NOMO-1 (cell line): ENCODE measurements around the gene CEP20.

Experiments
- DNase-seq, 2 experiments: peaks; one replicate each; lab custom pipeline; 2025; ENCODE audit not compliant: unreplicated experiment in 2 of 2; lab: John Stamatoyannopoulos, UW

CEP20 gene

DNA sequence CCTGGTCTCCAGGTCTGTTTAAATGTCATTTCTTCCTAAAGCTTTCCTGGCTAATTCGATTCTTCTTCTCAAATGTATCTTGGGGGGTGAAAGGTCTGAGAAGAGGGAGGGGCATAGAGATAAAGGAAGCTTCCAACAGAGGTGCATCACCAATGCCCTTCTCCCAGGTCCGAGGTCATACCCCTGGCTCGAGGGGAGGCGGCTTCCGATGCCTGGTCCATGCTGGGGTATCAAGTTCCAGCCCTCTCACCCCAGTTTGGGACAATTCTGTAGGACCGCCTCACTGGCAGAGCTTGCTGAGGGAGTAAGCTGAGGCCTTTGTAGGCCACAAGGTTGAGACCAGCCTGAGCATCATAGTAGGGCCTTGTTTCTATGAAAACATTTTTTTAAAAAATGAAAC lies 10.3 kb upstream of the CEP20 start:
- DNase-seq, result no peak

DNA sequence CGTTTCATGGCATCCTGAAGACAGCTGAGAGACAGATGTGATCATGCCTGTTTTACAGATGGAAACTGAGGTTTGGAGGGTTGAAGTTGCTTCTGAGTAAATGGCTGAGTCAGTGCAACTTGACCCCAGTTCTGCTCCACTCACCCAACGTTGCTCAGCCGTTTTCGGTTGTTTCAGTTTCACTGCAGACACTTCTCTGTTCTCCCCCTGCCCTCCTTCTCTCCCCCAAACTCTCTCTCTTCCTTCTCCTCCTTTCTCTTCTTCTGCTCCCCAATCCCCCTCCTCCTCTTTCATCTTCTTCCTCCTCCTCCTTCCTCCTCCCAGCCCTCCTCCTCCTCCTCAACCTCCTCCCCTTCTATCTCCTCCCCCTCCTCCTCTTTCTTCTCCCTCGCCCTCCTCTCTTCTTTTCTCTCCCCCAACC lies 9.4 kb upstream of the CEP20 start:
- DNase-seq, result peak; percentile 49 to 75

DNA sequence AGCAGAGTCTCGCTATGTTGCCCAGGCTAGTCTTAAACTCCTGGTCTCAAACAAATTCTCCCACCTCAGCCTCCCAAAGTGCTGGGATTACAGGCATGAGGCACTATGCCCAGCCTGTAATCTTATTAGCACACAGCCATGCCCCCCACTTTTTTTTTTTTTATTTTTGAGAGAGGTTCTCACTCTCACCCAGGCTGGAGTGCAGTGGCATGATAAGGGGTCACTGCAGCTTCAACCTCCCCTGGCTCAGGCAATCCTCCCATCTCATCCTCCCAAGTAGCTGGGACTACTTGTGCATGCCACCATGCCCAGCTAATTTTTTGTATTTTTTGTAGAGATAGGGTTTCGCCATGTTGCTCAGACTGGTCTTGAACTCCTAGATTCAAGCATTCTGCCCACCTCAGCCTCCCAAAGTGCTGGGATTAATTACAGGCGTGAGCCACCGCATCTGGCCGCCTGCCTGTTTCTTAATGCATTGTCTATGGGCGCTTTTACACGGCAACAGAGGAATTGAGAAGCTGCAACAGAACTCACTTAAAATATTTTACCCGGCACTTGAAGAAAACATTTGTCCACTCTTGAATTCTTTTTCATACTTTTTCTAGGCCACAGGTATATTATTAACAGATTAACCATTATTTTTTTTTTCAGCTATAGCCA lies 8.8 kb upstream of the CEP20 start:
- no peak for DNase-seq

DNA sequence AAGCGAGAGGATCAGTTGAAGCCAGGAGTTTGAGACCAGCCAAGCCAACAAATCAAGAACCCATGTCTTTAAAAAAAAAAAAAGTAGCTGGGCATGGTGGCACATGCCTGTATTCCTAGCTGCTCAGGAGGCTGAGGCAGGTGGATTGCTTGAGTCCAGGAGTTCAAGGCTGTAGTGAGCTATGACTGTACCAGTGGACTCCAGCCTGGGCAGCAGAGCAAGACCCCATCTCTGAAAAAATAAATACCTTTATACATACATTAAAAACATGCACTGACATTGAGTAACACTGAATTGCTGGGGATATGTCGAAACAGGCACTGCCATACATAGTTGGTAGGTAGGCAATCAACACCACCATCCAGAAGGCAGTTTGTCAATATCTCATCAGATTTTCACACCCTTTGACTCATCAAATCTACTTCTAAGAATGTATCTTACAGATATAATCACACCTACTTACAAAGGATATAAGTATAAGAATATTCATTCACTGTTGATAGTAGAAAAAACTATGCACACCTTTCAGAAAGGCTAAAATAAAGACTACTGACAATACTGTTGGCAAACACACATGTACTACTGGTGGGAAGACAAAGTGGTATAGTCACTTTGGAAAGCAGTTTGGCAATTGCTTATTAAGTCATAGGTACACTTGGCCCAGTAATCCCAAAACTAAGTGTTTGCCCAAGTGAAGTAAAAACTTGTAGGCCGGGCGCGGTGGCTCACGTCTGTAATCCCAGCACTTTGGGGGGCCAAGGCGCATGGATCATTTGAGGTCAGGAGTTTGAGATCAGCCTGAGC lies 6.4 kb upstream of the CEP20 start:
- DNase-seq, result peak in 1 of 2 experiments; percentile 52

DNA sequence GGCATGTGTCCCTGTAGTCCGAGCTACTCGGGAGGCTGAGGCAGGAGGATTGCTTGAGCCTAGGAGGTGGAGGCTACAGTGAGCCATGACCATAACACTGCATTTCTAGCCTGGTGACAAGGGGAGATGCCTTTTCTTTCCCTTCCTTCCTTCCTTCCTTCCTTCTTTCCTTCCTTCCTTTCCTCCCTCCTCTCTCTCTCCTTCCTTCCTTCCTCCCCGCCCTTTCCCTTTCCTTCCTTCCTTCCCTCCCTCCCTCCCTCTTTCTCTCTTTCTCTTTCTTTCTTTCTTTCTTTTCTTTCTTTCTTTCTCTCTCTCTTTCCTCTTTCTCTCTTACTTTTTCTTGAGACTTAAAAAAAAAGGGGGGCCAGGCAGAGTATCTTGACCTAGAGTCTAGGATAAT lies 3.1 kb upstream of the CEP20 start:
- no peak for DNase-seq

DNA sequence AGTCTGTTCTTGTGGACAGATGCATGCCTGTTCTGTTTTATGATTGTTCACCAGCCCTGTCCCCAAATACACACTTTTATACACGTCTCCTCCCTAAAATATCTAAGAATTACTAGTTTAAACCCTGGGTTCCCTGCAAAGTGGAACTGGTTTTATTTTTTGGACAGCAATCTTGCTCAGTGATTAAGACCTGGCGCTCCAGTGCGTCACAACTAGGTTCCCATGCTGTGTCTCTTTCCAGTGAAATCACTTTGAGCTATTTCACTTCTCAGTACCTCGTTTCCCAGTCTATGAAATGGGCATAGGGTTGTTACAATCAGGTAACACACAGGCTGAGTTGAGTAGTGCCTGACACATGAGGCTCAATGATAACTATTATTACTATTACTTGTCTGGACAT lies 1.1 kb downstream of the CEP20 start:
- no peak for DNase-seq

DNA sequence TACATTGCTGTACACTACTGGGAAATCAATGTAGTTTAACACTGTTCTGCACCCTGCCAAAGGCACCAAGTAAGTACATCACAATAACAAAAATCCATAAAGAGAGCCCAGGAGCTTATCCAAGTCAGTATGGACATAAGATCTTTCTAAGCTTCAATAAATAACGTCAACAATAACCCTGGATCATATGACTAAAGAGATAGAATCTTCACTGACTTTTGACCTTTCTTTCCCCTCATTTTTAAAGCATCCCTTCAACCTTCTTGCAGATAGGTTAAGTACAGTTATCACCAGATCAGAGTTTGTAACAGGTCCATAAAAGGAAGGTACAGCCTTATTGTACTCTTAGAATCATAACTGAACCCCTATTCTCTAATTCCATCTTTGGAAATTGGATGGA lies 2.3 kb downstream of the CEP20 start:
- DNase-seq, result no peak

DNA sequence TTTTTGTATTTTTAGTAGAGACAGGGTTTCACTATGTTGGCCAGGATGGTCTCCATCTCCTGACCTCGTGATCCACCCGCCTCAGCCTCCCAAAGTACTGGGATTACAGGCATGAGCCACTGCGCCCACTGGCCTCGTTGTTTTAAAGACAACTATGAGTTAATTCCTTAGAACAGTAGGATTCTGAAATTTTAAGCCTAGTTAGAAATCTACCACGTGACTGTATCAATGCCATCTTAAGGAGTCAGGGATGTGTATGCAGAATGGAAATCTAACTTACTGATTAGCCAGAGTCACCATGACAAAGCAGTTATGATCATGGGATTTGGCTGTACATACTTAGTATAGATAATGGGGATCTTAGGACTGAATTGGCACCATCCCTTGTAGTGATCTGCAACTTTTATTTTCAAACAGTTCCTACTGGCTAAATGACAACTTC lies 2.8 kb downstream of the CEP20 start:
- DNase-seq, result no peak

DNA sequence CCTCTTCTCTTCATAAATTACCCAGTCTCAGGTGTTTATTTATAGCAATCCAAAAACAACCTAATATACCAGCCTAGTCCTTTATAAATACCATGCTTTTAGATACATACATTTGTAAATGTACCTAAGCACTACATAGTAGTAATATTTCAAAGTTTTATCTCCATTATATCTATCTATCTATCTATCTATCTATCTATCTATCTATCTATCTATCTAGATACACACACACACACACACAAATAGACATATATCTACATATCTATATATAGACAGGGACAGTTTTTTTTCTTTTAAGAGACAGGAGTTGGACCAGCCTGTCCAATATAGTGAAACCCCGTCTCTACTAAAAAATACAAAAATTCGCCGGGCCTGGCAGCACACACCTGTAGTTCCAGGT lies 5.8 kb downstream of the CEP20 start:
- DNase-seq, result no peak

DNA sequence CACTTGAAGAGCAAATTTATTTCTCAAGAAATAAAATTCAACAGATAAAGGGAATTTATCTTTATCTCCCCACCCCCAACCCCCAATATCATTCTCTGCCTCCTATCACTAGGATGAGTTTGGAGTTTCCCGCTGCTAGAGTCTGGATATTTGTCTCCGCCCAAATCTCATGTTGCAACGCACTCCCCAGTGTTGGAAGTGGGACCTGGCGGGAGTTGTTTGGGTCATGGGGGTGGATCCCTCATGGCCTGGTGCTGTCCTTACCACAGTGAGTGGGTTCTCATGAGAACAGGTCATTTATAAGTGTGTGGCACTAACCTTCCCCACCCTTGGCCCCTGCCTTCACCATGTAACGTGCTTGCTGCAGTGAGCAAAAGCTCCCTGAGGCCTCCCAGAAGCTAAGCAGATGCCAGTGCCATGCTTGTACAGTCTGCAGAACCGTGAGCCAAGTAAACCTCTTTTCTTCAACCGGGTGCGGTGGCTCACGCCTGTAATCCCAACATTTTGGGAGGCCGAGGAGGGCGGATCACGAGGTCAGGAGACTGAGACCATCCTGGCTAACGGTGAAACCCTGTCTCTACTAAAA lies 6.5 kb downstream of the CEP20 start:
- DNase-seq, result no peak

DNA sequence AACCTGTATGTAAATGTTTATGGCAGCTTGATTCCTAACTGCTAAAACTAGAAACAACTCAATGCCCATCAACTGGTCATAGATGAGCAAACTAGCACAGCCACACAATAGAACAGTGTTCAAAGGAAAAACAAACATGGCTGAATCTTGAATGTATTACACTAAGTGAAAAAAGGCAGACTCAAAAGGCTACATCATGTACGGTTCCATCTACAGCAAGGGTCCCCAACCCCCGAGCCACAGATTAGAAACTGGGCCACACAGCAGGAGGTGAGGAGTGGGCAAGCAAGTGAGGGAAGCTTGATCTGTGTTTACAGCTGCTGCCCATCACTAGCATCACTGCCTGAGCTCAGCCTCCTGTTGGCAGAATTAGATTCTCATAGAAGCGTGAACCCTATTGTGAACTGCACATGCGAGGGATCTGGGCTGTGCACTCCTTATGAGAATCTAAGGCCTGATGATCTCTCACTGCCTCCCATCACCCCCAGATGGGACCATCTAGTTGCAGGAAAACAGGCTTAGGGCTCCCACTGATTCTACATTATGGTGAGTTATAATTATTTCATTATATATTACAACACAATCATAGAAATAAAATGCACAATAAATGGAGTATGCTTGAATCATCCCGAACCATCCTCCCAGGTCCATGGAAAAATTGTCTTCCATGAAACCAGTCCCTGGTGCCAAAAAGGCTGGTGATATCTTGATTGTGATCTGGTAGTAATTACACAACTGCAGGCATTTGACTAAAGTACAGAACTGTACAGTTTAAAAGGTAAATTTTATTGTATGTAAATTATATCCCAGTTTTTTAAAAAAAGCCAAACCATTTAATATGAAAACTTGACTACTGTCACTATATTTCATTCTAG lies 7.7 kb downstream of the CEP20 start:
- DNase-seq, result no peak

DNA sequence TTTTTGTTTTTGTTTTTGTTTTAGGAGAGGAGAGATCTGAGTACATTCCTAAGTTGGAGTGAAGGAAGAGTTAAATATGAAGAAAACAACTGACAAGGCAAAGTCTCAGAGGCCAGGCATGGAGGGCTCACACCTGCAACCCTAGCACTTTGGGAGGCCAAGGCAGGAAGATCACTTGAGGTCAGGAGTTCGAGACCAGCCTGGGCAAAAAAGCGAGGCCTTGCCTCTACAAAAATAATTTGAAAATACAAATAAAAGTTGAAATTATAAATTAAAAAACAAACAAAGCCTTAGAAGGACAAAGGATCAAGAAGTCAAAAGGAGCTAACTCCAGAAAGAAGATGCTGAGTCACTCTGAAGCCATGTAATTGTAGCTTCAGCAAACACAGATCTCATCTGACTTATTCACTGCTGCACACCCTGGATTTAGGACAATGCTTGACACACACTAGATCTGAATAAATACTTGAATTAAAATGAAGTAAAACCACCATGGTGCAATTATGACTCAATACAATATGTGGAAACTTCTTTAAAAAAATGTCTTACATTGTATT lies 9.1 kb downstream of the CEP20 start:
- DNase-seq, result no peak

DNA sequence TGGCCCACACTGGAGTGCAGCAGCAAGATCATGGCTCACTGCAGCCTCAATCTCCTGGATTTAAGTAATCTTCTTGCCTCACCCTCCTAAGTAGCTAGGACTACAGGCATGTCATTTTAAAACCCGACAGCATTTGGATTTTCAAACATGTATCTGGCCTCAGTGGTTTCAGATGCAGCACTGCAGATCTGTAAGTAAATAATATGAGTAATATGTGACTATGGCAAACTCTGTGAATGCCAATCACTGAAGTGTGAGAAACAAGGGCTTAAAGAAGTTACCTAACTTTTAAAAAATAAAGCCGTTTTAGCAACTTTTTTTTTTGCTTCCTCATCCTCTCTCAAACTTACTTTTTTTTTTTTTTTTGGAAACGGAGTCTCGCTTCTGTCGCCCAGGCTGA lies 11.9 kb downstream of the CEP20 start:
- DNase-seq, result no peak

DNA sequence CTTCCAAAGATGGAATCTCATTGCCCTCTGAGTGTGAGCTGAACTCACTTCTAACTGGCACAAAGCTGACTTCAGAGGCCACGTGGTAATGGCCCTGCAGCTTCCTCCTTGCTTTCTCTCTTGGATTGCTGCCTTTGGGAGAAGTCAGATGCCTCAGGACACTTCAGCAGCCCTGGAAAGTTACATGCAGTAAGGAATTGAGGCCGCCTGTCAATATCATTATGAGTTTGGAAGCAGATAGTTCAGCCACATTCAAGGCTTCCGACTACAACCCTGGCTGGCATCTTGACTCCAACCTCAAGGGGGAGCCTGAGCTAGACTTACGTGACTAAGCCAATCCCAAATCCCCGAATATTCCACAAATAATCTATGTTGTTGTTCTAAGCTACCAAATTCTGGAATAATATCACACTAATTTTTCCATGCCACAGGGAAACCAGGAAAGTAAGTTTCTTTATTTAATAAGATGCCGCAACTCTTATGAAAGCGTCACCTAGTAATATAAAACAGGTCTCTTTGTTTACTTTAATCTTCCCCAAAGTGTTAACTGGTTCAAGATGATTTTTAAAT lies 13.6 kb downstream of the CEP20 start:
- DNase-seq, result no peak

DNA sequence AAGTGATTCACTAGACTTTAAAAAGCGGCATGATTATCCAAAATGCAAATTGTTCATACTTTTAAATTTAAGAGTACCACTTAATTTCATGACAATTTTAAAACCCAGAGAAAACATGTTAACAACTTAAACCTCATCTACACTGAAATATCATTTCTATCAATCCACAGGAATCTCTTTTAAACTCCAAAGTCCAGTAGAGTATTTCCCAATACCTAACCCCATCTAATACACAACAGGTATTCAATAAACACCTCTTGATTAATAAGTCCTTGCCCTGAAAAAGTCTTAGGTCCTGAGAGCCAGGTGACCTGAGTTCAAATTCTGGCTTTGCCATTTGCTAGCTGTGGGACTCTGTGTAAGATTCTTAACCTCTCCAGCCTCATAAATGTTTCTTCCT lies 14.7 kb downstream of the CEP20 start:
- DNase-seq, result no peak

DNA sequence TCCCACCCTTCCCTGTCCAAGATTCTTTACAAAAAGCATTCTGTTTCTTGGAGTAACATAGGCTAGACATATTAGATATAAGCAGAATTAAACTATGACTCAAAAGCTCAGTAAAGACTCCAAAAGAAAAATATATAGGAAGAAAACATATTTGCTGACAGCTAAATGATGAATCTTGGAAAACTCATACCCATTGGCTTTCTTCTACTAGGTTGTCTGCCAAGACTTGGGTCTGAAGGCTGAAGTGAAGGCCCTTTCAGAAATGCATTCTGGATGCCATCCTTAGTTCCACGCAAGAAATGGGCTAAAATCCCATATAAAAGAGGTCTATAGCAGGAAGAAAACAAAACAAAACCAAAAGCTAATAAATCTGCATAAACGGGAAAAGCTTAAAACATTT lies 15.1 kb downstream of the CEP20 start:
- no peak for DNase-seq

DNA sequence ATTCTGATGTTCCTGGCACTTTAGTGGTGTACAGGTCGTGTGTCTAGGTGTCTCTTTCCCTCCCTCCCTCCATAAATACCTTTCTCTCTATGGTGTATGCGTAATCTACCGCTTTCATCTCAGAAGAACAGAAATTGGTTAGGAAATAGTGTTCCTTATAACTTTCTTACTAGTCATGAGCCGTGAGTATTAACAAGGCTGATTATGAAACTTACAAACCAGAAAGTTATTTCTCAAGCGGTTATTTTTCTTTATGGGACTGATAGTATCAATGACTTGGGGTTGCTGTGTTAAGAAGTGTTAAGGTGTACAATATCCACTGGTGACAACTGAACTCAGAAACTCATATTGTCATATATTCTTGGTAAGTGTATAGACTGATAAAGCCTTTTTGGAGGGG lies 18.4 kb downstream of the CEP20 start:
- no peak for DNase-seq

DNA sequence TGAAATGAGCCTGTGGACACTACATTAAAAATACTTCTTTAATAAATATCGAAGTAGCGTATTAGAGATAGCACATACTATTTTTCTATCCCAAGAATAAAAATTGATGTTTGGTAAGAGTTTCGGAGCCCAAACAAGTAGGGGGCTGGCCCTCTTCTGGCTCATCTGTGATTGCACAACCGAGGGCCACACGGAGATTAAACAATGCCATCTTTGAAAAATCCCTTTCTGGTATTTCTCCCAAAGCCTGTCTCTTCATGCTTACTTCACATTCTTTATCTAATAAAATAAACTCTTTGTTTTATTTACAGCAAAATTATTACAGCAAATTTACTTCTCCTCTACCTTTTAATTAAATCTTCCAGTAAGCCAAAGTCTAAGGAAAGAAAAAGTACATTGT lies 22.0 kb downstream of the CEP20 start:
- no peak for DNase-seq

DNA sequence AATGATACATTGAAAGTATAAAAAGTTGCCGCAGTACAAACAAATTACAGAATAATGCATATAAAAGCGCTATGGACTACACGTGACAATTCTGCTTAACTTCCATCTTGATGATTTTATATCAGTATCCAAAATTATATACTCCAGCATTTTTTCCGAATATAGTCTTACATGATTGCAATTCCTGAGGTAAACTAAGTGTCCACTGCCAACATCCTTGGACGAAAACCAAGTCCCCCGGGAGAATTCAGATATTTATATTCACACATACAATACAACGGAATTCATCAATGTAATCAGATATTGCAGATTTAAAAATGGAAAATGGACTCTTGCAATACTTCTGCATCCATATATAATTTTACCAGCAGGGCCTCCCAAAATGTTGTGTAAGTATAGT lies 22.7 kb downstream of the CEP20 start:
- no peak for DNase-seq

DNA sequence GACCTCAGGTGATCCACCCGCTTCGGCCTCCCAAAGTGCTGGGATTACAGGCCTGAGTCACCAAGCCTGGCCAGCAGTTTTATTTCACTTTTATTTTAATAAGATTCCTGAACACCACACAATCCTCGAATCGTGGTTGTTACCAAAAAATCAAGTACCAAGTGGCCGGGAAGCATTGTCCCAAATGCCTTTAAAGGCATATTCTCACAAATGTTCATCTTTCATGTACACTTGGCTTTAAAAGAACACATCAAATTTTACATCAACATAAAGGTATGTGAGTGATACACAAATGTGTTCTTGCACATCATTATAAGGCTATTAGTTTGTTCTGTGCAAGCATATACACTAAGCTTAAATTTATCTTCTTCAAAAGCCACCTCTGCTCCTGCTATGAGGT lies 23.5 kb downstream of the CEP20 start:
- no peak for DNase-seq

DNA sequence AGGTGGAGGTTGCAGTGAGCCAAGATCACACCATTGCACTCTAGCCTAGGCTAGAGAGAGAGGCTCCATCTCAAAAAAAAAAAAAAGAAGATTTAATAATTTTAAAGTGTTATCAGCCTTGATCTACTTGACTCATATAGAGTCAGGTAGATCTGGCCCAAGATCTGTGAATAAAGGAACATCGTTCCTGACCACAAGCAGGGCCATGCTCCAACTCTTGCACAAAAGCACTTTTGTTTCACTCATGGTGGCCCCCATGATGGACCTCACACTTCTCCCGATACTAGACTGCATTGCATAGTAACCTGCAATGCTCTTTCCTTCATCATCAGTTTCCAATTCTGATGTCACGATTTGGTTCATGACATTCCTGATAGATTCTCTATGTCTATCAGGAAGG lies 26.4 kb downstream of the CEP20 start:
- DNase-seq, result no peak
